Gastrocnemius medialis (tissue), 4 donors: ENCODE results near the gene RAB10.

Source experiments
- POLR2A ChIP-seq, 2 donors: fragments of 450-650 bp; IDR thresholded peaks; one replicate each; pipeline ENCODE4 v1.6.1; 2017; ENCODE audit warnings: antibody characterized with exemption in 2 of 2, mild to moderate bottlenecking in 2 of 2, moderate library complexity in 2 of 2
- TF ChIP-seq, protein P1 (sequence below), 5 experiments: fragments of 450-650 bp in 3 of 5; fragments of 200-600 bp in 2 of 5; sonication (generic) in 2 of 5; IDR thresholded peaks in 4 of 5; conservative IDR thresholded peaks in 1 of 5; 1 replicate in 4 of 5; 2 replicates in 1 of 5; pipeline ENCODE4 v1.5.1; 2016 to 2019; ENCODE audit warnings: antibody characterized with exemption in 5 of 5, mild to moderate bottlenecking in 3 of 5, moderate library complexity in 3 of 5

DNA sequence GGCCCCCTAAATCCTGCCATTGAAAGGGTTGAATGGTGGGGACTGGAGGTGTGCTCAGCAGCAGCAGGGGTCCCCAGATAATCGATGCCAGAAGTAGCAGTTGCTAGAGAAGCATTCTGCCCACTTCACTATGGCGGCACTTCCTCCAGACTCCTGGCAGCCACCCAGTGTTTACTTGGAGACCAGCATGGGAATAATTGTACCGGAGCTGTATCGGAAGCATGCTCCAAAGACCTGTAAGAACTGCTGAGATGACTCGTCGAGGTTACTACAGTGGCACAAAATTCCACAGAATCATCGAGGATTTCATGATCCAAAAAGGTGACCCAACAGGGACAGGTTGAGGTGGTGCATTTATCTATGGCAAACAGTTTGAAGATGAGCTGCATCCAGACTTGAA is 128.0 kb downstream of the RAB10 start:
- TF ChIP-seq, protein P1, sequence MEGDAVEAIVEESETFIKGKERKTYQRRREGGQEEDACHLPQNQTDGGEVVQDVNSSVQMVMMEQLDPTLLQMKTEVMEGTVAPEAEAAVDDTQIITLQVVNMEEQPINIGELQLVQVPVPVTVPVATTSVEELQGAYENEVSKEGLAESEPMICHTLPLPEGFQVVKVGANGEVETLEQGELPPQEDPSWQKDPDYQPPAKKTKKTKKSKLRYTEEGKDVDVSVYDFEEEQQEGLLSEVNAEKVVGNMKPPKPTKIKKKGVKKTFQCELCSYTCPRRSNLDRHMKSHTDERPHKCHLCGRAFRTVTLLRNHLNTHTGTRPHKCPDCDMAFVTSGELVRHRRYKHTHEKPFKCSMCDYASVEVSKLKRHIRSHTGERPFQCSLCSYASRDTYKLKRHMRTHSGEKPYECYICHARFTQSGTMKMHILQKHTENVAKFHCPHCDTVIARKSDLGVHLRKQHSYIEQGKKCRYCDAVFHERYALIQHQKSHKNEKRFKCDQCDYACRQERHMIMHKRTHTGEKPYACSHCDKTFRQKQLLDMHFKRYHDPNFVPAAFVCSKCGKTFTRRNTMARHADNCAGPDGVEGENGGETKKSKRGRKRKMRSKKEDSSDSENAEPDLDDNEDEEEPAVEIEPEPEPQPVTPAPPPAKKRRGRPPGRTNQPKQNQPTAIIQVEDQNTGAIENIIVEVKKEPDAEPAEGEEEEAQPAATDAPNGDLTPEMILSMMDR (IDR thresholded peaks at IDR 0.05 in 4 of 5, conservative IDR thresholded peaks at IDR 0.05 in 1 of 5), result no peak
- no peak for TF ChIP-seq POLR2A (IDR thresholded peaks at IDR 0.05)
